Lower leg skin (tissue), 3 donors: ENCODE measurements around the gene LIX1.

Experiments
- POLR2A ChIP-seq, 2 donors: fragments of 450-650 bp; IDR thresholded peaks; one replicate each; pipeline ENCODE4 v1.6.1; 2016 to 2017; ENCODE audit warnings: antibody characterized with exemption in 2 of 2, mild to moderate bottlenecking in 1 of 2, moderate library complexity in 1 of 2
- TF ChIP-seq, protein P1 (sequence below), 3 donors: fragments of 450-650 bp; IDR thresholded peaks; one replicate each; pipeline ENCODE4 v1.5.1; 2016; ENCODE audit warnings: antibody characterized with exemption in 3 of 3, mild to moderate bottlenecking in 3 of 3, moderate library complexity in 2 of 3

- TF ChIP-seq, protein P1, sequence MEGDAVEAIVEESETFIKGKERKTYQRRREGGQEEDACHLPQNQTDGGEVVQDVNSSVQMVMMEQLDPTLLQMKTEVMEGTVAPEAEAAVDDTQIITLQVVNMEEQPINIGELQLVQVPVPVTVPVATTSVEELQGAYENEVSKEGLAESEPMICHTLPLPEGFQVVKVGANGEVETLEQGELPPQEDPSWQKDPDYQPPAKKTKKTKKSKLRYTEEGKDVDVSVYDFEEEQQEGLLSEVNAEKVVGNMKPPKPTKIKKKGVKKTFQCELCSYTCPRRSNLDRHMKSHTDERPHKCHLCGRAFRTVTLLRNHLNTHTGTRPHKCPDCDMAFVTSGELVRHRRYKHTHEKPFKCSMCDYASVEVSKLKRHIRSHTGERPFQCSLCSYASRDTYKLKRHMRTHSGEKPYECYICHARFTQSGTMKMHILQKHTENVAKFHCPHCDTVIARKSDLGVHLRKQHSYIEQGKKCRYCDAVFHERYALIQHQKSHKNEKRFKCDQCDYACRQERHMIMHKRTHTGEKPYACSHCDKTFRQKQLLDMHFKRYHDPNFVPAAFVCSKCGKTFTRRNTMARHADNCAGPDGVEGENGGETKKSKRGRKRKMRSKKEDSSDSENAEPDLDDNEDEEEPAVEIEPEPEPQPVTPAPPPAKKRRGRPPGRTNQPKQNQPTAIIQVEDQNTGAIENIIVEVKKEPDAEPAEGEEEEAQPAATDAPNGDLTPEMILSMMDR (IDR thresholded peaks at IDR 0.05): no peak
- no peak for TF ChIP-seq POLR2A (IDR thresholded peaks at IDR 0.05)
These were observed 69.0 kb downstream of the LIX1 start for GRCh38 chr5:97073420-97073819.
